Stimulated activated naive CD8-positive, alpha-beta T cell treated with anti-CD3 and anti-CD28 coated beads, Interleukin-15, Interleukin-2, amounts not matched to agents 100 ng/mL and 50 ng/mL, for 24 hours (primary cell): ENCODE data around the gene NTNG1.

Experiments
- H3K27ac Mint-ChIP-seq: one replicate; pipeline ENCODE4 v1.8.0; 2021; ENCODE audit warnings: mild to moderate bottlenecking, mixed read lengths
- H3K27me3 Mint-ChIP-seq: one replicate; pipeline ENCODE4 v1.8.0; 2021; ENCODE audit warnings: mixed read lengths
- H3K36me3 Mint-ChIP-seq: one replicate; pipeline ENCODE4 v1.8.0; 2021; ENCODE audit warnings: low read depth, mixed read lengths
- H3K4me1 Mint-ChIP-seq: one replicate; pipeline ENCODE4 v1.8.0; 2021; ENCODE audit warnings: low read depth, mixed read lengths
- H3K4me3 Mint-ChIP-seq: one replicate; pipeline ENCODE4 v1.8.0; 2021; ENCODE audit warnings: mild to moderate bottlenecking, mixed read lengths
- H3K9me3 Mint-ChIP-seq: one replicate; pipeline ENCODE4 v1.8.0; 2021; ENCODE audit warnings: mixed read lengths

The NTNG1 gene

GRCh38 chr1:107342768-107343167, 201.9 kb downstream of the NTNG1 start:
- no peak overlapping the region for H3K27ac Mint-ChIP-seq
- H3K27me3 Mint-ChIP-seq: peaks cover 6% of the 10 kb centered on the region
- H3K9me3 Mint-ChIP-seq: no peaks in the 10 kb centered on the region
- H3K4me3 Mint-ChIP-seq: no peak overlapping the region
- no peaks in the 10 kb centered on the region for H3K4me1 Mint-ChIP-seq
- H3K36me3 Mint-ChIP-seq: no peaks in the 10 kb centered on the region

- Mint-ChIP-seq H3K4me3 (no peak overlapping the region), H3K27me3 (peaks cover 6% of the 10 kb centered on the region)
Measured at GRCh38 chr1:107343601-107344000, 202.8 kb downstream of the NTNG1 start.

GRCh38 chr1:107344268-107344760, 203.5 kb downstream of the NTNG1 start:
- Mint-ChIP-seq H3K27ac (no peak overlapping the region), H3K4me1 (no peaks in the 10 kb centered on the region), H3K27me3 (peaks cover 6% of the 10 kb centered on the region), H3K36me3 (no peaks in the 10 kb centered on the region), H3K4me3 (no peak overlapping the region), H3K9me3 (no peaks in the 10 kb centered on the region)

More at GRCh38 chr1:107343601-107344000, 202.8 kb downstream of the NTNG1 start:
- Mint-ChIP-seq H3K36me3 (no peaks in the 10 kb centered on the region), H3K4me1 (no peaks in the 10 kb centered on the region), H3K27ac (no peak overlapping the region), H3K9me3 (no peaks in the 10 kb centered on the region)

- Mint-ChIP-seq H3K36me3 (no peaks in the 10 kb centered on the region), H3K4me1 (no peaks in the 10 kb centered on the region), H3K4me3 (no peak overlapping the region), H3K27ac (no peak overlapping the region), H3K9me3 (no peaks in the 10 kb centered on the region), H3K27me3 (peaks cover 6% of the 10 kb centered on the region)
Measured at GRCh38 chr1:107344836-107345235, 204.0 kb downstream of the NTNG1 start.

GRCh38 chr1:107352850-107353249, 212.0 kb downstream of the NTNG1 start:
- H3K4me3 Mint-ChIP-seq: no peak overlapping the region
- no peaks in the 10 kb centered on the region for H3K4me1 Mint-ChIP-seq
- H3K36me3 Mint-ChIP-seq: no peaks in the 10 kb centered on the region
- H3K9me3 Mint-ChIP-seq: no peaks in the 10 kb centered on the region
- no peak overlapping the region for H3K27ac Mint-ChIP-seq
- H3K27me3 Mint-ChIP-seq: no peaks in the 10 kb centered on the region

GRCh38 chr1:107357376-107357775, 216.5 kb downstream of the NTNG1 start:
- Mint-ChIP-seq H3K4me3 (no peak overlapping the region), H3K27me3 (no peaks in the 10 kb centered on the region), H3K9me3 (no peaks in the 10 kb centered on the region), H3K4me1 (no peaks in the 10 kb centered on the region), H3K27ac (no peak overlapping the region), H3K36me3 (no peaks in the 10 kb centered on the region)

GRCh38 chr1:107358619-107359327, 217.9 kb downstream of the NTNG1 start:
- Mint-ChIP-seq H3K4me1 (no peaks in the 10 kb centered on the region), H3K4me3 (no peak overlapping the region), H3K9me3 (no peaks in the 10 kb centered on the region), H3K27me3 (no peaks in the 10 kb centered on the region), H3K36me3 (no peaks in the 10 kb centered on the region), H3K27ac (no peak overlapping the region)

GRCh38 chr1:107359472-107360241, 218.8 kb downstream of the NTNG1 start:
- H3K27ac Mint-ChIP-seq: no peak overlapping the region

GRCh38 chr1:107362468-107363140, 221.8 kb downstream of the NTNG1 start:
- H3K27ac Mint-ChIP-seq: no peak overlapping the region
- H3K4me1 Mint-ChIP-seq: no peaks in the 10 kb centered on the region
- H3K4me3 Mint-ChIP-seq: no peak overlapping the region
- no peaks in the 10 kb centered on the region for H3K27me3 Mint-ChIP-seq
- H3K36me3 Mint-ChIP-seq: no peaks in the 10 kb centered on the region
- no peaks in the 10 kb centered on the region for H3K9me3 Mint-ChIP-seq

More at GRCh38 chr1:107359472-107360241, 218.8 kb downstream of the NTNG1 start:
- Mint-ChIP-seq H3K27me3 (no peaks in the 10 kb centered on the region), H3K4me1 (no peaks in the 10 kb centered on the region), H3K9me3 (no peaks in the 10 kb centered on the region), H3K4me3 (no peak overlapping the region), H3K36me3 (no peaks in the 10 kb centered on the region)

GRCh38 chr1:107363154-107363553, 222.3 kb downstream of the NTNG1 start:
- no peak overlapping the region for H3K27ac Mint-ChIP-seq
- no peaks in the 10 kb centered on the region for H3K36me3 Mint-ChIP-seq
- no peaks in the 10 kb centered on the region for H3K9me3 Mint-ChIP-seq
- no peak overlapping the region for H3K4me3 Mint-ChIP-seq
- H3K27me3 Mint-ChIP-seq: no peaks in the 10 kb centered on the region
- no peaks in the 10 kb centered on the region for H3K4me1 Mint-ChIP-seq

- no peaks in the 10 kb centered on the region for H3K36me3 Mint-ChIP-seq
- H3K27ac Mint-ChIP-seq: no peak overlapping the region
- no peak overlapping the region for H3K4me3 Mint-ChIP-seq
- no peaks in the 10 kb centered on the region for H3K4me1 Mint-ChIP-seq
- H3K27me3 Mint-ChIP-seq: peaks cover 4% of the 10 kb centered on the region
- no peaks in the 10 kb centered on the region for H3K9me3 Mint-ChIP-seq
Measured at GRCh38 chr1:107365527-107366240, 224.8 kb downstream of the NTNG1 start.

GRCh38 chr1:107378426-107378825, 237.6 kb downstream of the NTNG1 start:
- no peaks in the 10 kb centered on the region for H3K9me3 Mint-ChIP-seq

GRCh38 chr1:107378866-107379265, 238.0 kb downstream of the NTNG1 start:
- no peaks in the 10 kb centered on the region for H3K36me3 Mint-ChIP-seq

More at GRCh38 chr1:107378426-107378825, 237.6 kb downstream of the NTNG1 start:
- H3K27ac Mint-ChIP-seq: no peak overlapping the region
- H3K36me3 Mint-ChIP-seq: no peaks in the 10 kb centered on the region
- no peak overlapping the region for H3K4me3 Mint-ChIP-seq
- H3K4me1 Mint-ChIP-seq: no peaks in the 10 kb centered on the region
- H3K27me3 Mint-ChIP-seq: peaks cover 9% of the 10 kb centered on the region

GRCh38 chr1:107379826-107380225, 239.0 kb downstream of the NTNG1 start:
- no peak overlapping the region for H3K27ac Mint-ChIP-seq
- H3K9me3 Mint-ChIP-seq: no peaks in the 10 kb centered on the region
- H3K4me3 Mint-ChIP-seq: no peak overlapping the region
- no peaks in the 10 kb centered on the region for H3K4me1 Mint-ChIP-seq
- no peaks in the 10 kb centered on the region for H3K36me3 Mint-ChIP-seq
- H3K27me3 Mint-ChIP-seq: peaks cover 8% of the 10 kb centered on the region

More at GRCh38 chr1:107378866-107379265, 238.0 kb downstream of the NTNG1 start:
- H3K4me3 Mint-ChIP-seq: no peak overlapping the region
- no peaks in the 10 kb centered on the region for H3K9me3 Mint-ChIP-seq
- no peak overlapping the region for H3K27ac Mint-ChIP-seq
- H3K4me1 Mint-ChIP-seq: no peaks in the 10 kb centered on the region
- peaks cover 9% of the 10 kb centered on the region for H3K27me3 Mint-ChIP-seq
